K562 (cell line): ENCODE data around the gene C2. TPM values are rescaled to one million over a fixed set of nuclear protein-coding genes. Genes with fewer than 3 reads are reported as not detected.

Source experiments
- ADNP ChIP-seq: fragments of 200-800 bp; sonication (Bioruptor generic); IDR thresholded peaks from 2 replicates; pipeline ENCODE4 v1.6.1; 2016; ENCODE audit warnings: missing genetic modification characterization, missing compliant biosample characterization
- ARID1B ChIP-seq: fragments of 450-650 bp; IDR thresholded peaks from 2 replicates; pipeline ENCODE4 v1.6.1; 2016; ENCODE audit warnings: antibody characterized with exemption, mild to moderate bottlenecking, inconsistent platforms
- CBFA2T3 ChIP-seq: fragments of 450-650 bp; IDR thresholded peaks from 2 replicates; pipeline ENCODE4 v1.6.1; 2017
- CXXC5 ChIP-seq: fragments of 250-450 bp; sonication (Bioruptor Pico); IDR thresholded peaks from 2 replicates; pipeline ENCODE4 v1.8.0; 2022; ENCODE audit warnings: inconsistent platforms, mild to moderate bottlenecking, moderate library complexity
- DMBX1 ChIP-seq: fragments of 250-450 bp; sonication (Bioruptor Pico); IDR thresholded peaks from 2 replicates; pipeline ENCODE4 v1.8.0; 2022; ENCODE audit warnings: inconsistent platforms, mild to moderate bottlenecking, moderate library complexity, borderline replicate concordance
- ESRRB ChIP-seq: fragments of 250-450 bp; sonication (Bioruptor Pico); IDR thresholded peaks from 2 replicates; pipeline ENCODE4 v1.5.0; 2020; ENCODE audit warnings: mild to moderate bottlenecking, moderate library complexity, borderline replicate concordance
- HMG20B ChIP-seq: fragments of 250-450 bp; sonication (Bioruptor Pico); IDR thresholded peaks from 2 replicates; pipeline ENCODE4 v1.5.0; 2021; ENCODE audit warnings: mild to moderate bottlenecking
- HNRNPK ChIP-seq: fragments of 200-400 bp; formaldehyde crosslinking; IDR thresholded peaks from one replicate; pipeline ENCODE4 v1.6.1; 2018; ENCODE audit warnings: mild to moderate bottlenecking, low read depth, low read length; ENCODE audit not compliant: poor library complexity, severe bottlenecking
- KDM4B ChIP-seq, 2 experiments: fragments of 450-650 bp in 1 of 2; sonication (generic) in 1 of 2; IDR thresholded peaks; 2 replicates each; pipeline ENCODE4 v1.6.1; 2016 to 2017; ENCODE audit warnings: borderline replicate concordance in 2 of 2, antibody characterized with exemption in 1 of 2, low read depth in 1 of 2, mild to moderate bottlenecking in 1 of 2
- MECOM ChIP-seq: fragments of 250-450 bp; sonication (Bioruptor Pico); IDR thresholded peaks from 2 replicates; pipeline ENCODE4 v1.8.0; 2022; ENCODE audit warnings: inconsistent platforms
- MLX ChIP-seq, 2 experiments: fragments of 450-650 bp in 1 of 2; sonication (generic) in 1 of 2; formaldehyde crosslinking; conservative IDR thresholded peaks; 2 replicates each; pipeline versions ENCODE4 v1.4.0 to v1.8.1; 2020 to 2022; ENCODE audit warnings: mild to moderate bottlenecking in 1 of 2, missing genetic modification reagents in 1 of 2
- NCOR1 ChIP-seq: fragments of 450-650 bp; IDR thresholded peaks from 2 replicates; pipeline ENCODE4 v1.6.1; 2016; ENCODE audit warnings: mild to moderate bottlenecking, moderate library complexity
- NFE2 ChIP-seq: IDR thresholded peaks from 2 replicates; pipeline ENCODE4 v1.6.1; 2014; ENCODE audit warnings: antibody characterized with exemption, low read depth
- REST ChIP-seq, 2 experiments: fragments of 450-650 bp; formaldehyde crosslinking in 1 of 2; IDR thresholded peaks; 2 replicates each; pipeline versions ENCODE4 v1.4.0 to v1.6.1; 2014 to 2020; ENCODE audit warnings: mild to moderate bottlenecking in 2 of 2, borderline replicate concordance in 1 of 2, low read depth in 1 of 2
- SP1 ChIP-seq: sonication (generic); formaldehyde crosslinking; IDR thresholded peaks from 2 replicates; pipeline ENCODE4 v1.8.1; 2022; ENCODE audit warnings: mild to moderate bottlenecking, missing genetic modification reagents
- WHSC1 ChIP-seq: IDR thresholded peaks from one replicate; pipeline ENCODE4 v1.6.1; 2012; ENCODE audit warnings: low read length, control low read depth, inconsistent platforms
- ZBTB8A ChIP-seq: fragments of 450-650 bp; IDR thresholded peaks from 2 replicates; pipeline ENCODE4 v1.6.1; 2018; ENCODE audit warnings: mild to moderate bottlenecking, moderate library complexity; ENCODE audit not compliant: partially characterized antibody
- ZNF232 ChIP-seq: sonication (generic); formaldehyde crosslinking; IDR thresholded peaks from 2 replicates; pipeline ENCODE4 v1.8.0; 2022; ENCODE audit warnings: mild to moderate bottlenecking, missing genetic modification reagents
- ZNF263 ChIP-seq: sonication (generic); formaldehyde crosslinking; IDR thresholded peaks from 2 replicates; pipeline ENCODE4 v1.8.0; 2022; ENCODE audit warnings: mild to moderate bottlenecking, missing genetic modification reagents, borderline replicate concordance
- ZNF316 ChIP-seq: fragments of 450-650 bp; IDR thresholded peaks from 2 replicates; pipeline ENCODE4 v1.6.1; 2016
- ZNF41 ChIP-seq: fragments of 250-450 bp; sonication (Bioruptor Pico); conservative IDR thresholded peaks from 2 replicates; pipeline ENCODE4 v1.4.0; 2020; ENCODE audit warnings: mild to moderate bottlenecking
- polyA plus RNA-seq, 8 experiments: library from polyadenylated mRNA; depleted of rRNA in 4 of 8; stranded (reverse) in 5 of 8; unstranded in 3 of 8; fragments of >200 nt; fragmentation: Nextera tagmentation in 2 of 8; fragmentation: Illumina TruSeq in 1 of 8; extraction: Ambion mirVana in 2 of 8; extraction: Trizol in 1 of 8; gene quantifications; 2 replicates each; pipeline versions ENCODE4 v1.2.1 to v1.2.3, GENCODE V29; 2011 to 2014; ENCODE audit warnings: inconsistent platforms in 1 of 8, missing spikeins in 1 of 8
- total RNA-seq, 7 experiments: library from RNA; depleted of rRNA in 6 of 7; stranded (reverse); fragments of >200 nt in 6 of 7; fragmentation: Illumina TruSeq in 2 of 7; extraction: Trizol in 2 of 7; gene quantifications; 2 replicates each; pipeline versions ENCODE4 v1.2.1 to v1.2.3, GENCODE V29; 2011 to 2021; ENCODE audit warnings: low replicate concordance in 1 of 7

The C2 gene
- total and polyA plus RNA-seq, 9 of the 15 experiments (the other 6 are each of a cell fraction or from before 2014, with no cell fraction given): 0.05 to 1.1 (median 0.39) TPM; not detected in 1

GRCh38 chr6:31979238-31979898, 51.9 kb downstream of the C2 start (continued):
- TF ChIP-seq ZBTB8A (no peak), ZNF232 (CRISPR knock-in tag) (no peak), ZNF263 (CRISPR knock-in tag) (peak; percentile 83), SP1 (CRISPR knock-in tag) (no peak), KDM4B (IDR thresholded peaks at IDR 0.05; ENCODE audit: borderline replicate concordance in 2 of 2, low read depth in 1 of 2) (0 out of 4 replicates have a peak, but pooled peaks of 1 of the 2 experiments have one; percentile 42), DMBX1 (CRISPR knock-in tag) (peak; percentile 28), MLX (CRISPR knock-in tag; conservative IDR thresholded peaks at IDR 0.05) (no peak), ZNF316 (peak; percentile 92), ZNF41 (CRISPR knock-in tag) (0 out of 2 replicates have a peak, but pooled peaks have one; percentile 21), WHSC1 (no peak), ARID1B (peak; percentile 83), ESRRB (no peak), REST (IDR thresholded peaks at IDR 0.05; ENCODE audit: borderline replicate concordance) (peak; percentile 43; the same call in 1 of the 2 replicates), REST (CRISPR knock-in tag; IDR thresholded peaks at IDR 0.05; ENCODE audit: low read depth) (no peak), ADNP (tag) (no peak), MECOM (no peak), NFE2 (no peak), HMG20B (CRISPR knock-in tag) (no peak), CXXC5 (CRISPR knock-in tag) (peak; percentile 50), HNRNPK (peak; percentile 71), NCOR1 (peak; percentile 37), CBFA2T3 (peak; percentile 67)
